IMR-90 (cell line): ENCODE data around the gene L3MBTL4. TPM values are rescaled to one million over a fixed set of nuclear protein-coding genes. Genes with fewer than 3 reads are reported as not detected.

Experiments used
- ATAC-seq: fragments of 200-7000 bp; cut with Tn5 transposase; 2 replicates; pipeline ENCODE4 v1.9.1; 2020; ENCODE audit warnings: low read depth, mild to moderate bottlenecking, moderate library complexity
- BruUV-seq: library from RNA; stranded (reverse); fragments of 400-500 nt; replicated peaks from 2 replicates; lab custom pipeline; 2021; lab: Mats Ljungman, UMichigan
- CTCF ChIA-PET: fragments of 300-600 bp; formaldehyde crosslinking; extraction: SDS; loops from one replicate; lab custom pipeline; 2021; ENCODE audit warnings: antibody characterized with exemption; lab: Yijun Ruan, JAX
- POLR2A ChIA-PET: fragments of 300-600 bp; sonication (Branson Sonifier 250); formaldehyde crosslinking; loops from one replicate; lab custom pipeline; 2022; ENCODE audit warnings: antibody characterized with exemption; ENCODE audit not compliant: unreplicated experiment; lab: Charles Lee
- DNase-seq: peaks from one replicate; pipeline ENCODE4 v3.0.0; 2013
- H2AFZ ChIP-seq: replicated peaks from 2 replicates; pipeline ENCODE3; 2013; ENCODE audit warnings: low read length, mild to moderate bottlenecking; ENCODE audit not compliant: poor library complexity
- H2AK5ac ChIP-seq: 2 replicates; pipeline ENCODE4 v1.6.1; 2013; ENCODE audit warnings: low read depth, low read length, inconsistent platforms
- H2AK9ac ChIP-seq: replicated peaks from 2 replicates; pipeline ENCODE3; 2013; ENCODE audit warnings: mild to moderate bottlenecking, low read depth, low read length, moderate library complexity; ENCODE audit not compliant: poor library complexity
- H2BK120ac ChIP-seq: 2 replicates; pipeline ENCODE4 v1.6.1; 2013; ENCODE audit warnings: low read depth, low read length, inconsistent platforms
- H2BK15ac ChIP-seq: 3 replicates; pipeline ENCODE4 v1.6.1; 2013; ENCODE audit warnings: low read depth, low read length, inconsistent platforms
- H2BK20ac ChIP-seq: 2 replicates; pipeline ENCODE4 v1.6.1; 2013; ENCODE audit warnings: low read depth, mild to moderate bottlenecking, inconsistent platforms, low read length, moderate library complexity
- H2BK5ac ChIP-seq: 2 replicates; pipeline ENCODE4 v1.6.1; 2013; ENCODE audit warnings: mild to moderate bottlenecking, low read depth, low read length, inconsistent platforms; ENCODE audit not compliant: poor library complexity, severe bottlenecking
- H3K14ac ChIP-seq: replicated peaks from 2 replicates; pipeline ENCODE4 v1.6.1; 2013; ENCODE audit warnings: low read depth, low read length, inconsistent platforms
- H3K18ac ChIP-seq: 2 replicates; pipeline ENCODE4 v1.6.1; 2013; ENCODE audit warnings: low read depth, low read length, control low read depth
- H3K23ac ChIP-seq: 2 replicates; pipeline ENCODE4 v1.6.1; 2013; ENCODE audit warnings: low read depth, low read length, inconsistent platforms
- H3K27ac ChIP-seq: 2 replicates; pipeline ENCODE4 v1.5.1; 2013; ENCODE audit warnings: mild to moderate bottlenecking, control low read depth, low read length; ENCODE audit not compliant: insufficient read depth
- H3K27me3 ChIP-seq: 2 replicates; pipeline ENCODE4 v1.6.1; 2013; ENCODE audit warnings: low read length; ENCODE audit not compliant: control insufficient read depth, insufficient read depth
- H3K36me3 ChIP-seq: 2 replicates; pipeline ENCODE4 v1.6.1; 2013; ENCODE audit warnings: low read length, mixed read lengths; ENCODE audit not compliant: control insufficient read depth, insufficient read depth
- H3K4ac ChIP-seq: 2 replicates; pipeline ENCODE4 v1.6.1; 2013; ENCODE audit warnings: low read depth, low read length, inconsistent platforms
- H3K4me1 ChIP-seq: 2 replicates; pipeline ENCODE4 v1.6.1; 2013; ENCODE audit warnings: low read length, mixed read lengths; ENCODE audit not compliant: control insufficient read depth, insufficient read depth
- H3K4me2 ChIP-seq: 2 replicates; pipeline ENCODE4 v1.6.1; 2013; ENCODE audit warnings: low read depth, mild to moderate bottlenecking, control low read depth, low read length, moderate library complexity
- H3K4me3 ChIP-seq: 2 replicates; pipeline ENCODE4 v1.5.1; 2013; ENCODE audit warnings: low read depth, mild to moderate bottlenecking, control low read depth, low read length, moderate library complexity; ENCODE audit not compliant: insufficient read depth
- H3K56ac ChIP-seq: 2 replicates; pipeline ENCODE4 v1.6.1; 2013; ENCODE audit warnings: low read length, inconsistent platforms; ENCODE audit not compliant: insufficient read depth; ENCODE audit errors: extremely low read depth
- H3K79me1 ChIP-seq, 2 experiments: 2 replicates each; pipeline ENCODE4 v1.6.1; 2013; ENCODE audit warnings: low read length in 2 of 2, inconsistent platforms in 1 of 2, low read depth in 1 of 2
- H3K9ac ChIP-seq: 2 replicates; pipeline ENCODE4 v1.6.1; 2013; ENCODE audit warnings: low read depth, low read length, control low read depth
- H3K9me1 ChIP-seq: 2 replicates; pipeline ENCODE4 v1.6.1; 2013; ENCODE audit warnings: low read length, inconsistent platforms; ENCODE audit not compliant: insufficient read depth
- H3K9me3 ChIP-seq: 2 replicates; pipeline ENCODE4 v1.6.1; 2013; ENCODE audit warnings: low read length; ENCODE audit not compliant: control insufficient read depth, insufficient read depth
- H4K20me1 ChIP-seq: 2 replicates; pipeline ENCODE4 v1.6.1; 2013; ENCODE audit warnings: low read length, inconsistent platforms; ENCODE audit not compliant: insufficient read depth
- H4K5ac ChIP-seq: 2 replicates; pipeline ENCODE4 v1.6.1; 2013; ENCODE audit warnings: mild to moderate bottlenecking, low read depth, low read length, control low read depth
- H4K8ac ChIP-seq, 2 experiments: 2 replicates each; pipeline ENCODE4 v1.6.1; 2013; ENCODE audit warnings: low read depth in 2 of 2, low read length in 2 of 2, control low read depth in 1 of 2, inconsistent platforms in 1 of 2
- H4K91ac ChIP-seq: 2 replicates; pipeline ENCODE4 v1.6.1; 2013; ENCODE audit warnings: low read depth, low read length, inconsistent platforms; ENCODE audit not compliant: insufficient read depth
- BHLHE40 ChIP-seq: fragments of 150-350 bp; IDR thresholded peaks from 2 replicates; pipeline ENCODE4 v1.6.1; 2016; ENCODE audit warnings: mild to moderate bottlenecking, low read depth, low read length
- CEBPB ChIP-seq: IDR thresholded peaks from 2 replicates; pipeline ENCODE4 v1.6.1; 2012; ENCODE audit warnings: low read depth, low read length, improper control_type of control experiment
- MAZ ChIP-seq: IDR thresholded peaks from 2 replicates; pipeline ENCODE4 v1.6.1; 2012; ENCODE audit warnings: low read depth, mild to moderate bottlenecking, low read length, improper control_type of control experiment, moderate library complexity, borderline replicate concordance
- MXI1 ChIP-seq: IDR thresholded peaks from 2 replicates; pipeline ENCODE4 v1.6.1; 2012; ENCODE audit warnings: low read depth, mild to moderate bottlenecking, low read length, moderate library complexity, borderline replicate concordance
- NFE2L2 ChIP-seq: fragments of 150-350 bp; IDR thresholded peaks from 2 replicates; pipeline ENCODE4 v1.6.1; 2016; ENCODE audit warnings: low read depth, mild to moderate bottlenecking, low read length
- RAD21 ChIP-seq: IDR thresholded peaks from 2 replicates; pipeline ENCODE4 v1.6.1; 2012; ENCODE audit warnings: low read length, improper control_type of control experiment
- RFX5 ChIP-seq: IDR thresholded peaks from 2 replicates; pipeline ENCODE4 v1.8.0; 2012; ENCODE audit warnings: low read depth, mild to moderate bottlenecking, low read length, moderate library complexity
- WGBS, 2 experiments: methylation state at CpG; one replicate each; pipeline versions ENCODE4 v1.1.5 to v1.1.7; 2013; ENCODE audit warnings: missing lambda C conversion rate in 2 of 2; ENCODE audit not compliant: insufficient read length in 1 of 2; ENCODE audit errors: extremely low coverage in 2 of 2; 5-methylcytosine and 5-hydroxymethylcytosine counted together
- dilution Hi-C: fragments of 300-500 bp; cut with HindIII; formaldehyde crosslinking; loops from one replicate; pipeline ENCODE4 v1.14.3; 2018; ENCODE audit warnings: low sequenced_read_pairs; ENCODE audit not compliant: unreplicated experiment
- in situ Hi-C: fragments of 300-500 bp; cut with MboI; formaldehyde crosslinking; loops from 3 replicates; pipeline ENCODE4 v1.14.3; 2019; ENCODE audit warnings: low sequenced_read_pairs, inconsistent platforms, mixed read lengths
- intact Hi-C: fragments of 100-400 bp; cut with micrococcal nuclease; formaldehyde crosslinking; loops from 2 replicates; pipeline ENCODE4 v1.10.0; 2022
- polyA plus RNA-seq, 3 experiments: library from polyadenylated mRNA; depleted of rRNA; stranded (reverse); fragments of >200 nt; gene quantifications; 2 replicates each; pipeline ENCODE4 v1.2.3, GENCODE V29; 2012; ENCODE audit warnings: low replicate concordance in 1 of 3
- total RNA-seq: library from RNA; depleted of rRNA; stranded (reverse); fragments of >200 nt; gene quantifications from 2 replicates; pipeline ENCODE4 v1.2.3, GENCODE V29; 2012

The L3MBTL4 gene
- total and polyA plus RNA-seq, 2 of the 4 experiments (the other 2 are of a cell fraction): under 0.01 to 0.02 TPM

DNA sequence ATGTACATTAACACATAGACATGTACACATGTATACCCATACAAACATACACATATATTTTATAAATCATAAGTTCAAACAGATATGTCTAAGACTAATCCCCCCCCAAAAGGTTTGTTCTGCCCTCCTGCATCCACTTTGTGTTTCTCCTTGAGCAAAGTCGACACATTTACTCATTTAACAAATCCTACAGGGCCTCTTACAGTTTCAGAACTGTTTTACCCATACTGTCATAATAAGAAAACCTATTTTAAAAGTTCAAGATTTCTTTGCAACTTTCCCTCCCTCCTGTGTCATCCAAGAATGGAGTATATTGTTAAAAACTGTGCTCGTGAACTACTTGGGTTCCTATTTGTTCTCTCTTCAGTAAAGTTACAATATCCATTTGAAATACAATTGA lies 166.7 kb downstream of the L3MBTL4 start:
- no TSS peak for BruUV-seq
- in situ Hi-C loops: no loop called here
- CTCF ChIA-PET: no interaction called here

More for the DNA sequence above, 166.7 kb downstream of the L3MBTL4 start:
- H3K56ac ChIP-seq: no peak overlapping the region
- H4K91ac ChIP-seq: no peak overlapping the region
- H4K5ac ChIP-seq: no peak overlapping the region
- H3K9me1 ChIP-seq: no peaks in the 10 kb centered on the region
- intact Hi-C loops: no loop called here
- no peaks in the 10 kb centered on the region for H3K36me3 ChIP-seq
- H3K27me3 ChIP-seq: no peaks in the 10 kb centered on the region
- no CpG with 5 or more reads among the region's 2 CpGs for WGBS, 2 experiments
- H3K18ac ChIP-seq: no peak overlapping the region
- no peak overlapping the region for H3K27ac ChIP-seq
- no peak for TF ChIP-seq CEBPB
- TF ChIP-seq NFE2L2: no peak
- no peak for TF ChIP-seq MAZ
- no peak for TF ChIP-seq RAD21
- no peak for TF ChIP-seq MXI1
- no peak for TF ChIP-seq RFX5
- no peak for TF ChIP-seq BHLHE40
- dilution Hi-C loops: no loop called here
- no peak overlapping the region for H4K8ac ChIP-seq
- no peaks in the 10 kb centered on the region for H4K20me1 ChIP-seq
- H2BK15ac ChIP-seq: no peak overlapping the region
- no peaks in the 10 kb centered on the region for H3K4me1 ChIP-seq
- no peak overlapping the region for H3K4ac ChIP-seq
- no peaks in the 10 kb centered on the region for H3K9me3 ChIP-seq
- no peak overlapping the region for H3K4me2 ChIP-seq
- no peak overlapping the region for H2BK5ac ChIP-seq
- H3K4me3 ChIP-seq: no peak overlapping the region
- no peak overlapping the region for H3K14ac ChIP-seq
- no peak overlapping the region for H3K9ac ChIP-seq
- H2AK9ac ChIP-seq: no peak overlapping the region
- DNase-seq (no peak), ATAC-seq (no peak)
- no peak overlapping the region for H2AK5ac ChIP-seq
- H2BK120ac ChIP-seq: no peak overlapping the region
- no peak overlapping the region for H3K23ac ChIP-seq
- no peak overlapping the region for H2BK20ac ChIP-seq
- H3K79me1 ChIP-seq: no peaks in the 10 kb centered on the region
- POLR2A ChIA-PET: no interaction called here
- no peak overlapping the region for H2AFZ ChIP-seq
